ENCODE data around the gene AUTS2.

AUTS2 gene

DNA sequence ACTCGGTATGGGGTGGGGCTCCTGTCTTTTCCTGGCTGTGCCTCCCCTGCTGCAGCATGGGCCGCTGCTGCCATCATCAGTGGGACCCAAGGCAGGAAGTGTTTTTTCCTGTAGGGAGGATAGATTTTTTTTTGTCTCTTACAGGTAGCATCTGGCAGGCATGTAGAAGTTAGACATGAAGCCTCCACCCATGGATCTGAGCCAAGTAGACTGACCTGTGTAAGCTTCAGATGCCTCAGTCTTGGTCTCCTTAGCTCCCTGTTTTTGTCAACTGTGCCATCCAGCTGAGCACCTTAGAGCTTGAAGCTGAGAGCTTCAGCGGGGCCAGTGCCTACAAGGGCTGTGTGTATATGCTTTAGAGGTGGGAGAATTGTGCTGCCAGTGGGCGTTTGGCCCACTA, 93.5 kb downstream of the AUTS2 start:
- DNase-seq = no peak

DNA sequence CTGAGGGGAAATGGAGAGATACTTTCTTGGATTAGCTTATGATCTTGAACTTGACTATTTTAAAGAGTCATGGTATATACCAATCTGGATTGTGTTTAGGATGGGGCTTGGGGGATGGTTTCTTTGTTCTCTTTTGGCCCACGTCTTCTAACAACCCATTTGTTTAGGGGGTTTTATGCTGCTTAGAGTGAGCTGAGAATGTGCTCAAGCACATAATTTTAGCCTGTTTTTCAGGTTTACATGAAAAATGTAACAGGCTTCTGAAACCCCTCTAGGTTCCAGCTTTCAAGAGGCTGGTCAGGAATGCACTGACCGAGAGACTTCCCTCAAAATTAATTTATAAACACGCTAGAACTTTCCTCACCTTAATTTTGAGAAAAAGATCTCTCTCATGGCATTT, 94.3 kb downstream of the AUTS2 start:
- no peak for DNase-seq

DNA sequence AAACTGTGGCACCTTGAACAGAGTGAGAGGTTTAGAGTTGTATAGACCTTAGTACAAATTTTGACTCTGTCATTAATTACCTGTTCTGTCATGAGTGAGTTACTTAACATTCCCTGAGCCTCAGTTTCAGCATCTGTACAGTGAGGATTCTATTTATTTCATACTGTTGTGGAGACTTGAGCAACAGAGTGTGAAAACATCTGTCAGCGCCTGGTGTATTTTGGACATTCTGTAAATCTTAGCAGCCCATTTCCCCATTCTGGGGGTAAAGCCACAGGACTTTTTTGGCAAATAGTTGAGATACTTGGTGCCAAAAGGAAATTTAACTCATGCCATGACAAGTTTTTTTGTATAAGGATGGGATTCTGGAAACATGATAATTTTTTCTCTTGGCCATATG, 94.8 kb downstream of the AUTS2 start:
- DNase-seq = no peak

DNA sequence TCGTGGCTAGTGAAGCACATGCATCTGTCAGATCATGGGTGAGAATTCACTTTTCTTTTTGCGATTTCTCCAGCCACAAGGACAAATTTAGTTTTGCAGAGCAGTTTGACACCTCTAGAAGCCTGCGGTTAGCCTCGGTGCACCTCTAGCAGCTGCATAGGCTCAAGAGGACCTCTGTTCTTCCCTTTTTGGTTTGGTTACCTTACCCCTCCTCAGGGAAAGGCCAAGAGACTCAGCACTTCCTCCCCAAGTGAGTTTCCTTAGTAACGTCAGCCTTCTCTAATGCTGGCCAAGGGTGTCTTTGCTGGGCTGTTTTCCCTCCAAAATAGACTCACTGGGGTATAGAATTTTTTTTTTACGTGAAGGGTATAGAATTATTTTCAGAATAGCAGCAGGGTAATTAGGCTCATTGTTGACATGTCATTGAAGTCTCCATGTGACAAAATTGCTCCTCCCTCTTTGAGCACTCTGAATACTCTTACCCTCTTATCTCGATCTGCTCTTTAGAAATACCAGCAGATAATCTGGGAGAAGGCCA, 97.8 kb downstream of the AUTS2 start:
- no peak for DNase-seq

DNA sequence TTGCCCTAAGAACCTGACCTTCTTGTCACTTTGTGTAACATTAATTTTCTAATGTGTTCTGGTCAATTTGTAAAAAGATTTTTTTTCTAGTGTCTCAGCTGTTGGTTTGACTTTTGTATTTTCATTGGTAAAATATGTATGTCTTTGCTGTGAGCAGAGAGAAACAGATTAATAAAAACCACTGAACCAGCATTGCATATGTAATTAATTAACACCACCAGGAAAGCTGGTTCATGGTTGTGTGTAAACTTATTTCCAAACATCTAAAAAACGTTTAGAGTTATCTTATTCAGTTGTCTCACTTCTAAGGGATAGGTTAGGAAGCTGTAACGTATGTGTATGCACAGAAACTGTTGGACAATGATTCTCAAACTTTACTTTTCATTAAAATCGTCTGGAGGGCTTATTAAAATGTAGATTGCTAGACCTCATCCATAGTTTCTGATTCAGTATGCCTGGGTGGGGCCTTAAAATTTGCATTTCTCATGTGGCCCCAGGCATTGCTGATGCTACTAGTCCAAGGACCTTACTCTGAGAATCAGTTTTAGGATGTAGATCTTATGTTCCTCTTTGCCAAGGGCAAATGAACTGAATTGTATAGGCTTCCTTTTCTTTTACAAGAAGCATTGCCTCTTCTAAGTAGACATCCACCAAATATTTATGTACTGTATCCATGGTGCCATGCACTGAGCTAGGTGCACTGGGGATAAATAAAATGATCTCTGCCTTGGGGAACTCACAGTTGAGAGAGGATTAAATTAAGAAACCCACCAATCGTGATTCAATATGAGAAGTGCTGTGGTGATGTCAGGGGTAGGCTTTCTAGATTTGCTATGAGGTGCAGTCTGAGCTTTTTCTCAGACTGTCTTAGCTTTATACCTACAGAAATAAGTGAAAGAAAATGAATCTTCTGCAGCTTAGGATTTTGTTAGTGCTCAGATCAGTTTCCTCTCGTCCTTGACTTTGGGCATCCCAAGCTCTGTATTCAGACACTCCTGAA, 98.7 kb downstream of the AUTS2 start:
- no peak for DNase-seq

DNA sequence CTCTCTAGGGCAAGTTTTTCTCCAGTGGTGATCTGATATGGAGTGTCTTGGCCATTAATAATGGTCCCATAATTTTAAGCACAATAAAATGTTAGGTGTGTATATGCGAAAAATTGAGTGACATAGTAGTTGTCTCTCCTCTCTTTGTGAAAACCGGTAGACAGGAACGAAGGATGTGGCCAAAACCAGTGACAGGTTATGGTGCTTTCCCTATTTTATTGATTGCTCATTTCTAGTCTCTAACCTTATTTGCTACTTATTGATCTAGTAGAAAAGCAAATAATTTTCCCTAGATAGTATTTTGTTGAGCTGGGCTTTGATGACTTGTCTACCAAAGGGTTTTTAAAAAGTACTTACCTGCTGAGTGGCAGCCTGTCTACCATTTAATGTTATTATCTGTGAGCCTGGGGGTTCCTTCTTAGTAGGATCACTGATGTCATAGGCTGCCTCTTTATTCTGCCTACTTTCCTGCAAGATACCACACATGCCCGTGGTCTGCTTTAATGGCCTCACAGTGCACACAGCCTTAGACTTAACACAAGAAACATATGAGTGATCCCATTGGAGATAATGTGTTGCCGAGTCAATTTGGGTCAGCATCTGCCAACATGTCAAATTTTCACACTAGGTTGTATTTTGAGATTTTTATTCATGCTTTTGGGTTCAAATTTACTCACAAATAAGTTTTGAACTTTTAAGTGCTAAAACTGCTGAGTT, 100.0 kb downstream of the AUTS2 start:
- DNase-seq = no peak

DNA sequence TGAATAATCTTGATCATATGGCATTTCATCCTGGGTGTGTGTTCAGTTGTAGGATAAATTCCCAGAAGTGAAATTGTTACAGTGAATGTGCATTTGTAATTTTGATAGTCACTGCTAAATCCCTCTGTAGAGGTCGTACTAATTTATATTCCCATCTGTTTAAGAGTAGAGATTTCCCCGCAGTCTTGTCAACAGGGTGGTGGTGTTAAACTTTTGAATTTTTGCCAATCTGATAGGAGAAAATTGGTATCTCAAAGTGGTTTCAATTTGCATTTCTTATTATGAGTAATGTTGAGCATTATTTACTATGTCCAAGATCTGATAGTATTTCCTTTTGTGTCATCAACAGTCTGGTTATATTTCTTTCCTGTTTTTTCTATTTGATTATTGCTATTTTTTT, 101.7 kb downstream of the AUTS2 start:
- no peak for DNase-seq

DNA sequence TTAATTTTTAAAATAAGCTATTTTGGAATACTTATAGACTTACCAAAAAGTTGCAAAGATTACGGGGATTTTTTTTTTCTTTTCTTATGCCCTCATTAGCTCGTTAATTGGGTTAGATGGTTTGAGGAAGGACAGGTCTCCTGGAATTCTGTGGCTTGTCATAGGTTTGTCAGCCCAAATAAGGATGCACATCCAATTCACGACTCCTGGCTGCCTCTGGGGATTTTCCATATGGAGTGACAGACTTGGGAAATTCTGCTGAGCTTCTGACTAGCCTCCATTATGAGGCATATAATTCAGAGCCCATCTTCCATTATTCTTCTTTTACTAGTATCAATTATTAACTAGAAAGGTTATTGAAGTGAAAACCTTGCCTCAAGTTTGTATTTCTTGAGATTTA, 102.1 kb downstream of the AUTS2 start:
- no peak for DNase-seq

DNA sequence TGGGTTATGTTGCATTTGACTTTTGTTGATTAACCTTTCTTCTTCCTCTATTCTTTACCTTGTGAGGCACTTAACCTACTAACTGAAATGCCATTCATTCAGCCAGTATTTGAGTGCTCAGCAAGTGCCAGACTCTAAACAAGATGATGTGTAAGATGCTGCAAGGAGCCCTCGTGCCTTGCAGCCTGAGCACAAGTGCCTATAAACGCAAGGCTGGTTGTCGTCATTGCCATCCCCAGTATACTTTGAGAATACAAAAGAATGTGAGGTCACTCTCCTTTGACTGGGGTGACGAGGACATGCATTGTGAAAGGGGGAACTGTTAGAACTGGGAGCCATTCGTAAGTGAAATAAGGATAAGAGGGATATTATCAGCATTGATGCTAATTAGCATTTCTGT, 103.0 kb downstream of the AUTS2 start:
- DNase-seq = no peak

DNA sequence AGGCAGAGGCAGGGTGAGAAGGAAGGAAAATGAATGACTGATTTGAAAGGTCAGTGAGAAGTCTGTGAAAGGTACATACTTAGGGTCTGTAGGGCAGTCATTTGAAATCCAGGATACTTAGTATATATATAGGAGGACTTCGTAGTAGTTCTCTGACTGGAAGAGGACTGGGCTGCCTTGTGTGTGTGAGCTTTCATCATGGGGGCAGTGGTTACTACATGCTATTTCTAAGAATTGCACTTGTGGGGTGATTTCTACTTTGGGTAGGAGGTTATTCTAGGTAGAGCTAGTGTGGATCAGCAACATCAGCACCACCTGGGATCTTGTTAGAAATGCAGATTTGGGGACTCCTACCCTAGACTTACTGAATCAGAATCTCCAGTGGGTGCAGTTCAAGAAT, 104.1 kb downstream of the AUTS2 start:
- no peak for DNase-seq

DNA sequence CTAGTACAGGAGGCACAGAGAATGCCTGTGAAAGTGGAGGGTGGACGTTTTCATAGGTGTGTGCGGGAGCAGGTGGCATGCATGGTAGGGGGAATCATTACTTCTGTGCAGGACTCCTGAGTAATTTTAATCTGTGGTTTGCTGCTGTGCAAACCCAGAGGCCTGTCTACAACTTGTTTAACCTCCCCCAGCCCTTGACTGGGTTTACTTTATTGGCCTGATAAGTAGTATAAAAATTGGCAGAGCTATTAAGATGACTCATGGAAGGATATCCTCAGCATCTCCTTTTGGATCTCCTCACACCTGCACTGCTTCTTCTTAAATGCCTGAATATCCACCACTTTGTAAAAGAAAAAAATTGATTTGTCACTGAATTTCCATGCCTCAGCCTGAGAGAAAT, 104.8 kb downstream of the AUTS2 start:
- no peak for DNase-seq

DNA sequence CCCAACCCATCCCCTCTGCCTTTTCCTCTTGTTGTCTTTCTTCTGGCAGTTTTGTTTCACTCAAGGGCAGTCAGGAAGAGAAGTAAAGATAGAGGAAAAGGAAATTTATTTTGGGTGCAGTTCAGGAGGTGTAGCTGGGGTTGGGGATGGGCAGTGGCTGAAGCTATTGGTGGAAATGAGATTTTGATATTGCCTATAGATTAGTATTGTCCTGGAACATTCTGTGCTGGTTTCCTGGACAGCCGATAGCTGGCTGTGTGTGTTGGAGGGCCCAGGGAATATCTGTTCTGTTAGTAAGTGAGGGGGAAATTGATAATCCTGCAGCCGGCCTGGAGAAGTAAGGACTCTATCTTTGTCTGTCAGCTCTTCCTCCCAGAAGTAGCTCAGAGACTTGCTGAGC, 107.8 kb downstream of the AUTS2 start:
- DNase-seq = no peak

DNA sequence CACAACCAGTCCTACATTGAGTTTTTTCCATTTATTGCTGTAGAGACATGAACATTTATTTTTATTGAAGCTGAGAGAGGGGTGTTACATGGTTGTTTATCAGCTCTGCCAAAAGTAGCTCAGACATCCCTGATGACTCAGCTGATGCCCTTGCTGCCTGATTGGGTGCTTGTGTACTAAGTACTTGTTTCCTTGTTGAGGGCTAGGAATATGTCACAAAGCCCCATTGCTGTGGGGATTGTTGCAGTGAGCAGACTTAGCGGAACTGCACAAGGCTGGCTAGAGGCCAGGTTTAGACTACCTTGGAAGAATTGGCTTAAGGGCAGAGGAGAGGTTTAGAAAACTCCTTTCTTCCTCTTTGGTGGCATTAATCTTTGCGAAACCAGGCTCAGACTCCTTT, 110.6 kb downstream of the AUTS2 start:
- DNase-seq = no peak

DNA sequence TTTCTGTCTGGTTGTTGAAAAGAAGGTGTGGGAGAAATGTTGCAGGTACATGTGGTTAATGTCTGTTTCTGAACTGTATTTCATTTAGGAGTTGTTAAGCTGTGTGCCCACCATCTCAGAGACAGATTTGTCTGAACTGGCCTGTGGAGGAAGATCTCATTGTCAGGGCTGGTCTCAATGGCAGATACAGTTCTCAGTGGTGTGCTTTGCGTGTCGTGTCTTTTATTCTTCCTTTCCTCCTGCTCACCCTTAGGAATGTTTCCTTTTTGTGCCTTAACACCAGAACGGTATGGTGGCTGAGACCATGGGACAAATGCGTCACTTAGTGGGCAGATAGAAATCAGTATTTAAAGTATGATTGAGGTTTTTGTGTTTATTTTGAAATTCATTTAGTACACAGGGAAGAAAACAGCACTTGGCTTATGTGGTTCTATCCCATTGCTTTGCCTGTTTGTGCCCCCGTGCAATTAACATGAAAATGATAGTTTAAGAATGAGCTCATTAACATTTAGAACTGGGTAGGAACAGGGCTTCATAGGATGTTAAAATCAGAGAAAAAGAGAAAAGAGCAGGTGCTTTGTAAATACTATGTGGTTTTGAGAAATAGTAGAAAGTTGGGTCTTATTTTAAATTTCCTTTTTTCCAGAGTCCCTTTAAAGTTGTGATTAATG, 112.6 kb downstream of the AUTS2 start:
- no peak for DNase-seq

DNA sequence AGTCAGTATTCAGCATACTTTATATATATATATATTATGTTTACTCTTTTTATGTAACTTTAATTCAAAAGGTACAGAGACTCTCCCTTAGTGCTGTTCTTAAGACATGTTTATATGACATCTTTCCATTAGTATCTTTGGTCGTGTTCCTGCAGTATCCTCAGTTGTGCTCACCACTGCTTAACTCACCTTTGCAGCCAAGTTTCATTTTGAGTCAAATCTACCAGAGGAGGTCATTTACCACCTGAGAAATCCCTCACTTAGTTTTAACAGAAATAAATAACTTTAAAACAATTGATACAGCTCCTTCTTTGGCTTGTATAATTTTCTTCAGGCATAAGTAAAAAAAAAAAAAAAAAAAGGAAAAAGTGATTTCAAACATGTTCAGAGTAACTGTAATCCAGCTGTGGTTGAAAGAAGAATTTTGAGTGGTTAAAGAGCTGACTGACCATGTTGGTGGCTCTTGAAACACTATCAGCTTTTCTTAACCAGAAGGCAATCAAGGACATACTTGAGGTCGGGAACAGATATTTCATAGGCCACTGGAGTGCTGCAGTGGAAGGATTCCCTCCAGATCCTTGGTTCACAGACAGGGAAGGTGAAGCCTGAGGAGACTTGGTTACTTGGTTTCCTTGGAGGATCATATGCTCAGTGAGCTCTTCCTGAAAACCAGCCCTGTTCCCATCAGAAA, 116.8 kb downstream of the AUTS2 start:
- no peak for DNase-seq

DNA sequence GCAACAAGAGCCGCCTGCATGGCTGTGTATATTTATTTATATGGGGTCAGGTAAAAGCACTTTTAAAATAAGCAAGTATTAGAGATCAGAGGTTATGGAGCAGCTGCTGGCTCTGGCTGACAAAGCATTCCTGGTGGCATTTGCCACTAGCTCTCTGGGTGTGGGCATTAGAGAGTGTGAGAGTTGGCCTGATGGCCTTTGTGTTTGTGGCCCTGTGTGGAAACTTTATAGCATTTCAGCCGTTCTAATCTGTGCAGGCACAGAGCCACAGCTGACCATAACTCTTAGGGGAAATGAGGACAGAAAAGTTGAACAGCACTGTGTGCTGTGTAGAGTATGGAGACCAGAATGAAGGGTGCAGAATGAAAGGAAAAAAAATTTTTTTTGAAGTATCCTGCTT, 118.9 kb downstream of the AUTS2 start:
- no peak for DNase-seq

DNA sequence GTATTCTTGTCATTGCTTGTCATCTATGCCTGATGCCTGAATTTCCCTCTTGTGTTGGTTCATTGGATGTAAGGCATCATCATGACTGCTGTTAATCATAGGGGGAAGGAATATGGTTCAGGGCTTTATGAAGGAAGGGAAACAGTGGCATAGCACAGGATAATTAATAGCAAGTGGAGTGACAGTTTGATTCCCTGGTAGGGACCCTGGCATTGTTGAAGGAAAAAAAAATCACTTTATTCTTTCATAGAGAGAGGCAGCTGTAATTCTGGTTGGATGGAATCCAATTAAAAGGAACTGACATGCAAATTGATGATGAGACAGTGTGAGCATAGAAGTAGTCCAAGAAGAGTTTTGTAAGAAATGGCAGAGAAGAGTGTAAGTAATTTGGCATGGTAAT, 121.4 kb downstream of the AUTS2 start:
- no peak for DNase-seq

DNA sequence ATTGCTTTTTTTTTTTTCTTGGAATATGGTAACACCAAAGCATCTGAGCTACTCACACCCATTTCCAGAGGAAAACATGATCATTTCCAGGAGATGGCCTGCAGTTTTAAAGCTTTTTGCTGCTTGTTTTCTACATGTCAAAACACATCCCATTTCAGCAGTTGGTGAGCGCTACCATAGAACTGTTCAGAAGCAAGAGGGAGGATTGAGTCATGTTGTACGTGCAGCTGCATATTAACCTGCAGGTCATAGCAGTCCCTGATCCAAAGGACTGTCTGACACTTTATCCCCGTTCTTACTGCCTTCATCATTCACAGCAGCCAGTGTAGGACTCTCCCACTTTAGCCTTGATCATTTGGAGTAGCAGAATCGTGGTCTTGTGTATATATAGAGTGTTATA, 124.6 kb downstream of the AUTS2 start:
- no peak for DNase-seq

DNA sequence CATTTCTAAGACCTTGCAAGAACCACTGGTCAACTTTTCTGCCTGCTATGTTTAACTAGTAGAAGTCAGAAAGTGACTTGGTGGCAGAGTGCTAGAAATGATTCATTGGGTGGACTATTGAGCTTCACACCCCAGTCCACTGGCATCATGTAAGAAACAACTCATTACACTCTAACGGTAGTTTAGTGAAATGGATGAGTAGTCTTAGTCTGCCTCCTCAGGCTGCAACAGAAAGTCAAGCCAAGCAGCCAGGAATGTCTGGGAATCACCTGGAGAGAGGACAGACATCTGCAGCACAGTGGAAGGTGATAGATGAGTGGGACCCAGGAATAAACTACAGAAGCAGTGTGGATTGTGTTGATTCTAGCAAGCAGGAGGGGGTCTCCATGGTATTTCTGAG, 125.4 kb downstream of the AUTS2 start:
- DNase-seq = no peak

DNA sequence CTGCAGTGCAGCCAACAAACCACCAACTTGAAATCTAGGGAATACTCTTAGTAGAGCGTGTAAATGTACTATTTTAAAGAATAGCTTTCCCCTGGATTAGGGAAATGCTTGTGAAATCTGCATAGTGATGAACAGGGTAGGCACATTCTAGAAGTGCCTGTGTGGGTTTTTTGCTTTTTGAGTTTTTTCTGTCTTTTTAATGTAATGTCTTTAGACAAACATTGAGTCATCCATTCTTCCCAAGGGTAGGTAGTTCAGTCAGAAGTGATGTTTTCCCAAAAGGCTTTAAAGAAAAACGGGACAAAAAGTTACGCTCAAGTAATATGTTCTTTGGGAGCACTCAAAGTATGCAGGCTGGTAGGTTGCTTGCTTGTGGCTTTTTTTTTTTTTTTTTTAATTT, 130.0 kb downstream of the AUTS2 start:
- no peak for DNase-seq

DNA sequence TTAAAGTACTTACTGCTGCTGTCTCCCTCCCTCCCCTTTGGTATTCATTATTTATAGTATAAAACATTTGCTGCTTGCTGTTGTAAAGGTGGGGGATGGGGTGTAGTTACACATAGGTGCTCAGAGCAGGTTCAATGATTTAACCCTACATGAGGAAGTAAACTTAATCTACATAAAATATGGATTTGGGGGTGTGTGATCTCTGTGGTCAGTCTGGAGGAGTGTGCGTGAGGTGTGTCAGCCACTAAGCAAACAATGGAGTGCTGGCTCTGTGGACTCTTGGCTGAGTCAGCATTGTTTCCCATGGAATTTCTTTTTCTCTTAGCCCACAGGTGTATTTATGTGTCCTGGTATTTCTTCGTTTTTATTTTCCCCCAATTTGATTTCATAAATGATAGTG, 133.9 kb downstream of the AUTS2 start:
- DNase-seq = no peak

DNA sequence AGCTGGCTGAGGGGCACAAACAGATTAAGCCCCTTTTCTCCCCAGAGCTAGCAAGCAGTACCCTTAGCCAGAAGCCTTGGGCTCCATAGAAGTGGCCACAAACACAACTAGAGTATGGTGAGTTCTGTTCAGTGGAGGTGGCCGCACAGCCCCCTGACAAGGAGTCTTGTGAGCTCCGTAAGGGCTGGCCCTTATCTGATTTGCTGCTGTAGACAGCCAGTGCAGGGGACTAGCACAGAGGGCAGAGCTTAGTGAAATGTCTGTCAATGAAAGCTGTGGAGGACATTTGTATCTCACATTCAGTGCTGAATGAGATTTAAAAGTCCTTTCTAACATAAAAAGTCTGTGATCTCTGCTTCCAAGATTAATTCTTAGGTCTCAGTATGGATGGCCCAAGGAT, 137.3 kb downstream of the AUTS2 start:
- no peak for DNase-seq

Data from NCI-H1092 treated with DMSO at 0.1 percent for 48 hours (cell line).